Activated CD4-positive, alpha-beta memory T cell treated with anti-CD3 and anti-CD28 coated beads for 36 hours (primary cell): ENCODE measurements around the gene PEAR1. TPM values are rescaled to one million over a fixed set of nuclear protein-coding genes. Genes with fewer than 3 reads are reported as not detected.

Experiments
- CTCF ChIA-PET: fragments of 350-600 bp; sonication (Branson Sonifier 250); formaldehyde crosslinking; loops from one replicate; lab custom pipeline; 2021; ENCODE audit warnings: antibody characterized with exemption, inconsistent platforms; lab: Charles Lee
- POLR2A ChIA-PET: fragments of 350-600 bp; sonication (Branson Sonifier 250); formaldehyde crosslinking; loops from one replicate; lab custom pipeline; 2021; ENCODE audit warnings: antibody characterized with exemption; lab: Charles Lee
- DNase-seq: peaks from one replicate; pipeline ENCODE4 v3.0.0-alpha.2; 2020
- H3K27ac Mint-ChIP-seq: one replicate; pipeline ENCODE4 v1.8.0; 2021; ENCODE audit warnings: mixed read lengths
- H3K27me3 Mint-ChIP-seq: one replicate; pipeline ENCODE4 v1.8.0; 2021; ENCODE audit warnings: mixed read lengths
- H3K36me3 Mint-ChIP-seq: one replicate; pipeline ENCODE4 v1.8.0; 2021; ENCODE audit warnings: mixed read lengths
- H3K4me1 Mint-ChIP-seq: one replicate; pipeline ENCODE4 v1.8.0; 2021; ENCODE audit warnings: low read depth, mixed read lengths
- H3K4me3 Mint-ChIP-seq: one replicate; pipeline ENCODE4 v1.8.0; 2021; ENCODE audit warnings: mild to moderate bottlenecking, mixed read lengths
- H3K9me3 Mint-ChIP-seq: one replicate; pipeline ENCODE4 v1.8.0; 2021; ENCODE audit warnings: mixed read lengths
- intact Hi-C: fragments of 100-400 bp; cut with micrococcal nuclease; formaldehyde crosslinking; loops from one replicate; pipeline ENCODE4 v1.15.1; 2023
- total RNA-seq, 2 experiments: library from RNA; stranded (reverse); gene quantifications; one replicate each; pipeline ENCODE4 v1.2.3, GENCODE V29; 2021

The PEAR1 gene
- total RNA-seq, 2 experiments from 2014 or later = not detected

DNA sequence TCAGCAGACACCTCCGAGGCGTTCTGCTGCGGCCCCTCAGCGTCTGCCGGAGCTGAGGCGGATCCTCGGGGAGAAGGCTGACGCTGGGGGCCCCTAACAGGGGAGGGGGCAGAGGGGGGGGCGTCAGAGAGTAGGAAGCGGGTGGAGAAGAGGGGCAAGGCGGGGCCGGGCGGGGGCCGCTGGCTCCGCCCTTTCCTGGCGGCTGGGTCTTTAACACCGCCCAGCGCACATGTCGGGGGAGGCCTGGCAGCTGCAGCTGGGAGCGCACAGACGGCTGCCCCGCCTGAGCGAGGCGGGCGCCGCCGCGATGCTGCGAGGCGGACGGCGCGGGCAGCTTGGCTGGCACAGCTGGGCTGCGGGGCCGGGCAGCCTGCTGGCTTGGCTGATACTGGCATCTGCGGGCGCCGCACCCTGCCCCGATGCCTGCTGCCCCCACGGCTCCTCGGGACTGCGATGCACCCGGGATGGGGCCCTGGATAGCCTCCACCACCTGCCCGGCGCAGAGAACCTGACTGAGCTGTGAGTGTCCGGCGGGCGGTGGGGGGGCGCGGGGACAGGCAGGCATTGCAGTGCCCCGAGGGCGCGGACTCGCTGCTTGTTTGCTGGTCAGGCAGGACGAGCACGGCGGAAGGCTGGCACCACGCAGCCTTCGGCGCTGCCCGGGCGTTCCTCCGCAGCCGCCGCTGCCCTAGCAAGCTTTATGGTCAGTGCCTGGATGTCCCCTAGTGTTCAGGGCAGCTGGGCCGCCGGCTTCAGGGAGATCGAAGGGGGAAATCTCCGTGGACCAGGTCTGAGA, 32.7 kb upstream of the PEAR1 start, which contains the start of gene NTRK1:
Gene NTRK1 (plus strand): TSS at position 238 of the 796 bp plus-strand sequence. CDS start 70 bp downstream, at position 308.
- ChIA-PET CTCF (interaction anchor here (0.8 to 8.6 kb wide), 36 partner anchors 9 to 201 kb away, joined by 3 to 252 read pairs (median 8); partner anchors contain the start of genes CRABP2, ISG20L2, METTL25B and PEAR1), POLR2A (interaction anchor here (0.9 to 3.9 kb wide), 9 partner anchors 13 to 65 kb away, joined by 3 to 29 read pairs (median 7); no protein-coding TSS in a partner anchor)
- Mint-ChIP-seq H3K27me3 (peaks cover 57% of the 10 kb centered on the region), H3K4me1 (peaks cover 48% of the 10 kb centered on the region), H3K36me3 (no peaks in the 10 kb centered on the region), H3K9me3 (no peaks in the 10 kb centered on the region), H3K4me3 (peak within 1 kb of the TSS; percentile 68), H3K27ac (no peak within 1 kb of the TSS)
- intact Hi-C loops = loop anchor here (1.0 to 5.0 kb wide), 6 partner anchors 22 to 174 kb away; partner anchors contain the start of gene SH2D2A
- peak; percentile 59 for DNase-seq

DNA sequence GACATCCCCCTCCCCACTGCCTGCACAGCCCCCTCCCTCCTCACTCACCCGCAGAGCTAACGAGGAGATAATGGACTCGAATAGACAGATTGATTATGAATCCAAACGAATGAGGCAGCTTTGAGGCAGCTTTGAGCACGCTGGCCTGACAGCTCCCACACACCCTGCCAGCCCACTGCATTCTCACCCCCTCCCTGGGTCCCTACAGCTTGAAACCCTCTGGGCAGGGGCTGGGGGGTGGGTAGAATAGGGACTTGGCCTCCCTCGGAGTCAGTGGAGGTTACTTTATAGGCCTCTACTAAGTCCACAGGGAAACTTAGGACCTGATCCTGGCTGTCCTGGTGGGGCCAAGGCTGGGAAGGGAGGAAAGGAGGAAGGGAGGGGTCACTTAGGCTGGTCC, 30.9 kb upstream of the PEAR1 start:
- H3K9me3 Mint-ChIP-seq = no peaks in the 10 kb centered on the region
- no peak for DNase-seq
- ChIA-PET CTCF (interaction anchor here (1.4 to 8.6 kb wide), 9 partner anchors 13 to 173 kb away, joined by 5 to 252 read pairs (median 78); partner anchors contain the start of genes ISG20L2, METTL25B, PEAR1 and SH2D2A), POLR2A (interaction anchor here (1.4 to 3.9 kb wide), 3 partner anchors 54 to 136 kb away, joined by 3 to 29 read pairs (median 5); no protein-coding TSS in a partner anchor)
- H3K4me1 Mint-ChIP-seq = peaks cover 59% of the 10 kb centered on the region
- H3K27me3 Mint-ChIP-seq = peaks cover 58% of the 10 kb centered on the region
- H3K36me3 Mint-ChIP-seq = no peaks in the 10 kb centered on the region
- H3K4me3 Mint-ChIP-seq = no peak overlapping the region
- peak overlapping the region; percentile 2 for H3K27ac Mint-ChIP-seq
- intact Hi-C loops = loop anchor here (5.0 kb wide), 2 partner anchors 45 to 175 kb away; partner anchors contain the start of gene SH2D2A

DNA sequence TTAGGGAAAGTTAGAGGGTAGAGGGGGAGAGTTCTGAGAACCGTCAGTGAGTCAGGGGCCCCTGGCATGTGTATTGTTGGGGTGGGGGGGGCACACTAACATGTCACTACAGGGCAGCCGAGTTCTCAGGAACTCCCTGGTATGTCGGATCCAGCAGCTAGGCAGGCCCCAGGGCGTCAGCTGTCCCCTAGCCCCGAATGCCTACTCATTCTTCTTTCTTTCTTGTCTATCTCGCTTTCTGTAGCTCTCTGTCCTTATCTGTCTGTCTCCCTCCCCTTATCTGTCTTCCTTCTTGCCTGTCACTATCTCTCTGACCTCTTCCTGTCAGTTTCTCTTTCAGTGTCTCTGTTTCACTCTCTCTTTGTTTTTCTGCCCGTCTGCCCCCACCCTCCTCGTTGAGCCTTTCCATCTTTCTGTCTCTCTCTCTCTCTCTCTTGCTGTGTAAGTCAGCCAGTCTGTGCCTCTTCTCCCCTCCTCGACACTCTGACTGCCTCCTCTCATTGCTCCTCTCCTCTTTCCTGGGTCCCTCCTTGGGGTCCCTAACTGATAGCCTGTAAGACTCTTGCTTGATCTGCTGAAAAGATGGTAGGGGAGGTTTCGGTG, 30.4 kb upstream of the PEAR1 start:
- CTCF ChIA-PET = interaction anchor here (4.1 to 8.6 kb wide), 5 partner anchors 14 to 174 kb away, joined by 39 to 252 read pairs (median 121); partner anchors contain the start of genes ISG20L2 and METTL25B
- POLR2A ChIA-PET = interaction anchor here (1.5 to 3.9 kb wide), 2 partner anchors 55 to 61 kb away, joined by 5 to 29 read pairs; no protein-coding TSS in a partner anchor
- H3K27ac Mint-ChIP-seq = peak overlapping the region; percentile 2
- no peak overlapping the region for H3K4me3 Mint-ChIP-seq
- peak; percentile 66 for DNase-seq
- H3K4me1 Mint-ChIP-seq = peaks cover 59% of the 10 kb centered on the region
- H3K9me3 Mint-ChIP-seq = no peaks in the 10 kb centered on the region
- peaks cover 53% of the 10 kb centered on the region for H3K27me3 Mint-ChIP-seq
- intact Hi-C loops = loop anchor here (5.0 kb wide), 2 partner anchors 46 to 176 kb away; partner anchors contain the start of gene SH2D2A
- H3K36me3 Mint-ChIP-seq = no peaks in the 10 kb centered on the region

DNA sequence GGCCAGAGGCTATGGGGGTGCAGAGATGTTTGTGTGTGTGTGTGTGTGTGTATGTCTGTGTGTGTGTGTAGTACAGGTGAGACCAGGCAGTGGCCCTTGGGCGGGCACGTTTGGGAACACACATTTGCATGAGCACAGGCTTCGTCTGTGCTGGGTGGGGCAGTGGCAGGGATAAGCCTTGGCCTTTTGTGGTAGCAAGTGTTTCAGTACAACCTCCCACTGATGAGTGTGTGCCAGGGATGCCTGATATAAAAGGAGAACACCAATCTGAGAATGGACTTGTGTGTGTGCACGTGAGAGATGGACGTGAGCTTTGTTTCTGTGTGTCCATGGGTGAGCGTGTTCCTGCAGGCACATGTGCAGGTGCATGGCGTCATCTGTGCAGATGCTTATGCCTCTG, 29.9 kb upstream of the PEAR1 start:
- ChIA-PET CTCF (interaction anchor here (1.3 to 8.6 kb wide), 4 partner anchors 26 to 137 kb away, joined by 3 to 252 read pairs (median 134); partner anchors contain the start of genes ISG20L2 and METTL25B), POLR2A (no interaction called here)
- Mint-ChIP-seq H3K4me3 (no peak overlapping the region), H3K27ac (no peak overlapping the region), H3K9me3 (no peaks in the 10 kb centered on the region), H3K4me1 (peaks cover 57% of the 10 kb centered on the region), H3K27me3 (peaks cover 47% of the 10 kb centered on the region), H3K36me3 (no peaks in the 10 kb centered on the region)
- intact Hi-C loops = loop anchor here (5.0 kb wide), 2 partner anchors 46 to 176 kb away; partner anchors contain the start of gene SH2D2A
- DNase-seq = no peak

DNA sequence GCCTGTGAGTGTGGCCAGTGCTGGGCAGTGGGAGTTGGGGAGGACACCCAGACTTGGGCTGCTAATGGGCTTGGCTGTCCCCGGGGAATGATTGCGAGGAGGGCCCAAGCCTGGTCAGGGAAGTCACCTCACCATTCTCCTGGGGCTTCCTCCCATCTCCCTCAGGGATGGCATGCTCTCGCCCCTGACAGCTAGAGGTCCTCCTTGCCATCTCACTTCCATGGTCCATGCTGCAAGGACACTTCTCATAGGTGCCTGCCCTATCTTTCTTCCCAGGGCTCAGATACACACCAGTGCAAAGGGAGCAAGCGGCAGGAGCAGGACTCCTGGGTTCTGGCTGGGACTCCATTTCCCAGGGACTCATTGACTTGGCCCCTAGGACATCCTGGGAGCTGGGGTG, 28.7 kb upstream of the PEAR1 start:
- H3K4me3 Mint-ChIP-seq = no peak overlapping the region
- intact Hi-C loops = loop anchor here (5.0 kb wide), 2 partner anchors 47 to 177 kb away; partner anchors contain the start of gene SH2D2A
- peaks cover 41% of the 10 kb centered on the region for H3K27me3 Mint-ChIP-seq

DNA sequence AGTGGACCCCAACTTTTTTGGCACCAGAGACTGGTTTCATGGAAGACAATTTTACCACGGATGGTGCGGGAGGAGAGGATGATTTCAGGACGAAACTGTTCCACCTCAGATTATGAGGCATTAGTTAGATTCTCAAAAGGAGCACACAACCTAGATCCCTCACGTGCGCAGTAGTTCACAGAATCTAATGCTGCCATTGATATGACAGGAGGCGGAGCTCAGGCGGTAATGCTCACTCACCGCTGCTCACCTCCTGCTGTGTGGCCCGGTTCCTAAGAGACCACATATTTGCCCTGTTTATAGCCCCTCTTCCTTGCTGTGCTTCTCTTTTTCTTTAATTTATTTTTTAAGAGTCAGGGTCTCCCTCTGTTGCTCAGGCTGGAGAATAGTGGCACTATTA, 28.3 kb upstream of the PEAR1 start:
- H3K4me3 Mint-ChIP-seq = no peak overlapping the region
- H3K27ac Mint-ChIP-seq = no peak overlapping the region
- ChIA-PET CTCF (interaction anchor here (1.0 to 7.3 kb wide), 3 partner anchors 9 to 138 kb away, joined by 3 to 121 read pairs (median 3); partner anchors contain the start of genes ISG20L2 and METTL25B), POLR2A (no interaction called here)
- no peak for DNase-seq
- H3K27me3 Mint-ChIP-seq = peaks cover 39% of the 10 kb centered on the region
- peaks cover 50% of the 10 kb centered on the region for H3K4me1 Mint-ChIP-seq
- no peaks in the 10 kb centered on the region for H3K9me3 Mint-ChIP-seq
- no peaks in the 10 kb centered on the region for H3K36me3 Mint-ChIP-seq
- intact Hi-C loops = no loop called here

More for the DNA sequence above, 28.7 kb upstream of the PEAR1 start:
- Mint-ChIP-seq H3K36me3 (no peaks in the 10 kb centered on the region), H3K9me3 (no peaks in the 10 kb centered on the region), H3K4me1 (peaks cover 51% of the 10 kb centered on the region), H3K27ac (no peak overlapping the region)
- no peak for DNase-seq
- POLR2A ChIA-PET = no interaction called here
- CTCF ChIA-PET = interaction anchor here (0.5 to 7.3 kb wide), 6 partner anchors 9 to 138 kb away, joined by 3 to 147 read pairs (median 3); partner anchors contain the start of genes ISG20L2 and METTL25B

DNA sequence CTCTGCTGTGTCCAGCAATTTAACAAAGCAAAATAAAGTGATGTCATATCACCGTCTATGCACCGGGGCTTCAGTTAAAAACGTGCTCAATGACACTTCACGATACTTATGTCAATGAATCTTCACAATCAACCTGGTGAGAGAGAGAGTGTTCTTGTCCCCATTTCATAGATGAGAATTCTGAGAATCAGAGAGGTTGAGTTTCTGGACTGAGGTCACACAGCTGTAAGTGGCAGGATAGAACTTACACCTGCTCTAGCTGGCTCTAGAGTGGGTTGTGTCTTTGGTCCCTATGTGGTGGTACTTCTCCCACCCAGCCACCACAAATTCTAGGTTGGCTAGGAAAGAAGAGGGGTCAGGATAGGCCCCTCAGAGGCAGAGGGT, 27.7 kb upstream of the PEAR1 start:
- ChIA-PET POLR2A (no interaction called here), CTCF (interaction anchor here (1.0 kb wide), 2 partner anchors 10 to 140 kb away, joined by 3 read pairs; no protein-coding TSS in a partner anchor)
- no peak for DNase-seq
- intact Hi-C loops = no loop called here
- Mint-ChIP-seq H3K27me3 (peaks cover 37% of the 10 kb centered on the region), H3K36me3 (no peaks in the 10 kb centered on the region), H3K4me3 (no peak overlapping the region), H3K27ac (no peak overlapping the region), H3K4me1 (peaks cover 54% of the 10 kb centered on the region), H3K9me3 (no peaks in the 10 kb centered on the region)

DNA sequence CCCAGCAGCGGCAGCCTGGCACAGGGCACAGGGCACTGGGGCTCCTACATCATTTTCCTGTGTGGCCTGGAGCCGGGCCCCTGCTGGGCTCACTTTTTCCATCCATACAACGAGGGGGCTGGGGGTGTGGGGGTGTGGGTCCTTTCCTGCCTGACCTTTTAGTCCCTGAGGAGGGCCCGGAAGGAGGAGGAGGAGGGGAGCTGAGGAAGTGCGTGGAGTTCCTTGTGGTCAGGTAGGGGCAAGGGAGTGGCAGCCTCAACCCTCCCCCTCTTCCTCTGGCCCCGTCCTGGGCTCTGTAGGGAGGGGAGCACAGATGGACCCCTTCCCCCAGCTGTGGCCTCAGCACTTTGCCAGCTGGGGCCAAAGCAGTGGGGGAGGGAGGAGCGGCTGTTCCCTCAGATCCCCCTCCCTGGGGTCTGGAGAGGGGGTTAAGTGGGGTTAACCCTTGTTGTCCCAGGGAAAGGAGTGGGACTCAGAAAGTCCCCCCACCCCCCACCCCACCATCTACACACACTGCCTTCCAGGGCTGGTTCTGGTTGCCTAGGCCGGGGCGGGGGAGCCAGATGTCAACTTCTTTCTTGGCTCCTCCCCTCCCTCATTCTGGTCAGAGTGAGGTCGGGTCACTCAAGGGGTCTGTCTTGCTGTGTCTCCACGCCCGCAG, 27.1 kb upstream of the PEAR1 start:
- no peaks in the 10 kb centered on the region for H3K36me3 Mint-ChIP-seq
- CTCF ChIA-PET = interaction anchor here (1.0 kb wide), 1 partner anchor 140 kb away, joined by 3 read pairs; no protein-coding TSS in a partner anchor
- POLR2A ChIA-PET = no interaction called here
- H3K27me3 Mint-ChIP-seq = peaks cover 37% of the 10 kb centered on the region
- H3K4me3 Mint-ChIP-seq = no peak overlapping the region
- H3K27ac Mint-ChIP-seq = no peak overlapping the region
- no peaks in the 10 kb centered on the region for H3K9me3 Mint-ChIP-seq
- peak; percentile 49 for DNase-seq
- peaks cover 54% of the 10 kb centered on the region for H3K4me1 Mint-ChIP-seq
- intact Hi-C loops = no loop called here

DNA sequence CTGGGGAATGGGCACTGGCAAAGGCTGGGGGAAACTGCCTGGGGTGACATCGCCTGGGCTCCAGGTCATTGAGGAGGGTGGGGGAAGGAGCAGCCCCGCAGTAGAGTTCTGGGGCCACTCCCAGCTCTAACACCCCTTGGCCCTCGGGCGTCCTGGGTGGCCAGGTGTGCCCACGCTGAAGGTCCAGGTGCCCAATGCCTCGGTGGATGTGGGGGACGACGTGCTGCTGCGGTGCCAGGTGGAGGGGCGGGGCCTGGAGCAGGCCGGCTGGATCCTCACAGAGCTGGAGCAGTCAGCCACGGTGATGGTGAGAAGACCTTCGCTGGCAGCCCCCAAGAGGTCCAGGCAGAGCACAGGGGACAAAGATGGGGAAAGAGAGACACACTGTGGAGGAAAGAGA, 25.2 kb upstream of the PEAR1 start:
- Mint-ChIP-seq H3K36me3 (no peaks in the 10 kb centered on the region), H3K4me1 (peaks cover 37% of the 10 kb centered on the region), H3K27ac (no peak overlapping the region), H3K4me3 (no peak overlapping the region), H3K9me3 (no peaks in the 10 kb centered on the region), H3K27me3 (peaks cover 21% of the 10 kb centered on the region)
- POLR2A ChIA-PET = interaction anchor here (0.9 kb wide), 1 partner anchor 156 kb away, joined by 3 read pairs; no protein-coding TSS in a partner anchor
- DNase-seq = no peak
- CTCF ChIA-PET = interaction anchor here (0.8 to 1.2 kb wide), 2 partner anchors 30 to 46 kb away, joined by 3 to 4 read pairs; no protein-coding TSS in a partner anchor
- intact Hi-C loops = no loop called here

DNA sequence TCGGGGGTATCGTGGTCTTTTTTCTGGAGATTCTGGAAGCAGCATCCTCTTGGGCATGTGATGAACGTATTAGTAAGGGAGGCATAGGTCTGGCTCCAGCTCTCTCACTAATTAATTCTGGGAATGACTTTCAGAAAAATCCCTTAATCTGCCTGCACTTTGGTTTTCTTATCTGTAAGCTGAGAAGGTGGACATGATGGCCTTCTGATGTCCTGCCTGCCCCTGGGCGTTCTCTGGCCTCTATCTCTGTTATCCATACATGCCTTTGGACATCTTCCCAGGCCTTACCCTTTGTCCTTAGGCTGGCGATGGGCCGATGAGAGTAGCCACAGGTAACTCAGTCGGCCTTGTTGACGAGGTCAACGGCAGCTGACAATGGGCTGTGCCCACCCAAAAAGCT, 24.1 kb upstream of the PEAR1 start:
- Mint-ChIP-seq H3K4me1 (peaks cover 27% of the 10 kb centered on the region), H3K36me3 (no peaks in the 10 kb centered on the region), H3K27ac (no peak overlapping the region), H3K27me3 (peaks cover 16% of the 10 kb centered on the region), H3K4me3 (no peak overlapping the region), H3K9me3 (no peaks in the 10 kb centered on the region)
- POLR2A ChIA-PET = no interaction called here
- DNase-seq = no peak
- intact Hi-C loops = no loop called here
- CTCF ChIA-PET = interaction anchor here (0.8 to 1.5 kb wide), 4 partner anchors 9 to 143 kb away, joined by 3 to 7 read pairs (median 4); partner anchors contain the start of gene NTRK1

DNA sequence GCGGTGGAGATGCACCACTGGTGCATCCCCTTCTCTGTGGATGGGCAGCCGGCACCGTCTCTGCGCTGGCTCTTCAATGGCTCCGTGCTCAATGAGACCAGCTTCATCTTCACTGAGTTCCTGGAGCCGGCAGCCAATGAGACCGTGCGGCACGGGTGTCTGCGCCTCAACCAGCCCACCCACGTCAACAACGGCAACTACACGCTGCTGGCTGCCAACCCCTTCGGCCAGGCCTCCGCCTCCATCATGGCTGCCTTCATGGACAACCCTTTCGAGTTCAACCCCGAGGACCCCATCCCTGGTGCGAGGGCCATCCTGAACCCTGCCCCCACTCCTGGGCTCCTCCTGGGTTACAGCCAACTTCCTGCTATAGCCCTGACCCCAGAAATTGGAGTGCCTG, 19.9 kb upstream of the PEAR1 start:
- H3K4me3 Mint-ChIP-seq = no peak overlapping the region
- no peak for DNase-seq
- no peak overlapping the region for H3K27ac Mint-ChIP-seq
- H3K9me3 Mint-ChIP-seq = no peaks in the 10 kb centered on the region
- intact Hi-C loops = no loop called here
- no peaks in the 10 kb centered on the region for H3K36me3 Mint-ChIP-seq
- H3K4me1 Mint-ChIP-seq = peaks cover 11% of the 10 kb centered on the region
- ChIA-PET POLR2A (no interaction called here), CTCF (interaction anchor here (0.6 to 2.8 kb wide), 6 partner anchors 14 to 289 kb away, joined by 3 to 12 read pairs (median 4); partner anchors contain the start of gene NTRK1)
- peaks cover 10% of the 10 kb centered on the region for H3K27me3 Mint-ChIP-seq
